SK-MEL-5 (cell line): ENCODE measurements around the gene SSX2IP. TPM values are rescaled to one million over a fixed set of nuclear protein-coding genes. Genes with fewer than 3 reads are reported as not detected.
A peak's percentile ranks its signal among the peaks of the same experiment; 100 is the strongest.
"Not testable (repeated sequence)": the region's sequence is repeated elsewhere in the genome, so short reads cannot be mapped to it uniquely, and the experiment has no call there.

Source experiments
- DNase-seq: peaks from one replicate; pipeline ENCODE4 v3.0.0-alpha.2; 2016; ENCODE audit warnings: low read depth, low spot score
- in situ Hi-C: cut with HindIII; loops from 2 replicates; pipeline ENCODE4 v1.10.0; 2016; ENCODE audit warnings: low sequenced_read_pairs, high pct_unique_total_duplicates, low pct_unique_long_range_greater_than_20kb
- polyA plus RNA-seq, 2 experiments: library from polyadenylated mRNA; depleted of rRNA; stranded (reverse); fragments of >200 nt; gene quantifications; 2 replicates each; pipeline ENCODE4 v1.2.3, GENCODE V29; 2015
- total RNA-seq: library from RNA; depleted of rRNA; stranded (reverse); fragments of >200 nt; shearing (Covaris generic); gene quantifications from 2 replicates; pipeline ENCODE4 v1.2.3, GENCODE V29; 2014; rRNA removed

The SSX2IP gene, protein sequence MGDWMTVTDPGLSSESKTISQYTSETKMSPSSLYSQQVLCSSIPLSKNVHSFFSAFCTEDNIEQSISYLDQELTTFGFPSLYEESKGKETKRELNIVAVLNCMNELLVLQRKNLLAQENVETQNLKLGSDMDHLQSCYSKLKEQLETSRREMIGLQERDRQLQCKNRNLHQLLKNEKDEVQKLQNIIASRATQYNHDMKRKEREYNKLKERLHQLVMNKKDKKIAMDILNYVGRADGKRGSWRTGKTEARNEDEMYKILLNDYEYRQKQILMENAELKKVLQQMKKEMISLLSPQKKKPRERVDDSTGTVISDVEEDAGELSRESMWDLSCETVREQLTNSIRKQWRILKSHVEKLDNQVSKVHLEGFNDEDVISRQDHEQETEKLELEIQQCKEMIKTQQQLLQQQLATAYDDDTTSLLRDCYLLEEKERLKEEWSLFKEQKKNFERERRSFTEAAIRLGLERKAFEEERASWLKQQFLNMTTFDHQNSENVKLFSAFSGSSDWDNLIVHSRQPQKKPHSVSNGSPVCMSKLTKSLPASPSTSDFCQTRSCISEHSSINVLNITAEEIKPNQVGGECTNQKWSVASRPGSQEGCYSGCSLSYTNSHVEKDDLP
- total RNA-seq: 12.8 and 14.0 TPM in 2 replicates
- polyA plus RNA-seq (2015; cell fraction: cytosol; rRNA removed): 7.9 and 12.5 TPM in 2 replicates
- polyA plus RNA-seq (2015; cell fraction: nucleus; rRNA removed): 13.7 and 16.7 TPM in 2 replicates

DNA sequence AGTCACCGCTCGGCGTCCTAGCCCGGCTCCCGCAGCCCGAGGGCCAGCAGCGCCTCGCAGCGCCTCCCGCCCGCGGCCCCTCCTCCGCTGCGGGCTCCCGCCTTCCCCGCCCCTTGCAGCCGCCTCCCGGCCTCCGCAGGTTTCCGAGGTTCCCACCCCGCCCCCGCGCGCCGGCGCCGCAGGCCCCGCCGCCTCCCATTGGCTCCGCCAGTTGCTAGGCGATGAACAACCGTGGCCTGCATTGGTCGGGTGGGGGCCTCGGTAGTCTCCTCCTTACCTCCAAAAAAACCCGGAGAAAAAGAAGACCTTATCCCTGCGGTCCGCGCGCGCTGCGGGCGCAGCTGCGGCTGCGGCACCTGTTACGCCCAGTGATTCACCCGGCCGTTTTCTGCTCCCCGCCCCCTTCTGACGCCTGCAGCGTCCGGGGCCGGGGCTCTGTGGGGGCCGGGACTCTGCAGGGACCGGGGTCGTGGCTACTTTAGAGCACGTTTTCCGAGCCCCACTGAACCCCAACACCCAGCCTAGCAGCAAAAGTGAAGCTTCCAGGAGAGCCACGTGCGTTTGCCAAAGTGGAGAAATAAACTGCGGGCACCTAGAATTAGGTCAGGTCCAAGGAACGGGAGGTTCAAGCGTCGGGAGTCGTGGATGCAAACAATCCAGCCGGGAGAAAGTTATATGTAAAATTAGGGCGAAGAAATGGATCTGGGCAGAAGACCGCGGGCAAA lies at the start of gene SSX2IP:
TSS of gene SSX2IP (minus strand) at position 65 of the 725 bp plus-strand sequence. CDS start 19,242 bp downstream, outside the sequence.
- peak; percentile 94 for DNase-seq
- in situ Hi-C loops: no loop called here

DNA sequence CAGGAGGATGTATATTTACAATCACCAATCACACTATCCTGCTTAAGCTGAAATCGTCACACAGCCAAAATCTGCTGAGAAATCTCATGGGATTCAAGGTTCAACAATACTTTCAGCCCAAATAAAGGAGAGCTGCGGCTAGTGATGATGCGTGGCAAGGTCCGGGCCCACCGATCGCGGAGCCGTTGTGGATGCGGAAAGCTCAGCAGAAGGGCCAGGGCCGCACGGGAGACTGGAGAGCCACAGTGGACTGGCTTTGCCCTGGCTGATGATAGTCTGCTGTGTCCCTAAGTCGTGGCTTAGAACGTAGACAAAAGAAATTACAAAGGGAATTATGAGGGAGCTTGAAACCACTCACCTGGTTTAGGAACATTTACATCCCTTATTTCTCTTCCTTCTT lies 48.0 kb upstream of the SSX2IP start:
- in situ Hi-C loops: no loop called here
- no peak for DNase-seq

DNA sequence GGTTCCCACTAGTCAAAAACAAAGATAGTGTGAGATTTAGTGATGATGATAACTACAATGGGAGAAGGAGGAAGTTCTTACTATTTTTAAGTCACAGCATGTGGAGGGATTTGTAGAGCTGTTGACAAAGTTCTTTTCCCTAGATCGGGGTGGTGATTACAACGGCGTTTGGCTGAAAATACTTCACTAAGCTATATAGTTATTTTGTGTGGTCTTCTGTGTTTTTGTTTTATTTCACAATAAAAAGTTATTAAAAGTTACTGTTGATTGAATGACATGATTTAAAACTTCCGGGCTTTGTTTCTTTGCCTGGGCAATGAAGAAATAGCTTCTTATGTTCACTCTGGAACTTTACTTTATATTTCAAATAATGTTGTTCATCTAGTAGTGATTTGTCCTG lies 47.3 kb upstream of the SSX2IP start:
- no peak for DNase-seq
- in situ Hi-C loops: no loop called here

GRCh38 chr1:84736944-84737343 lies 46.7 kb upstream of the SSX2IP start:
- no peak for DNase-seq
- in situ Hi-C loops: no loop called here

DNA sequence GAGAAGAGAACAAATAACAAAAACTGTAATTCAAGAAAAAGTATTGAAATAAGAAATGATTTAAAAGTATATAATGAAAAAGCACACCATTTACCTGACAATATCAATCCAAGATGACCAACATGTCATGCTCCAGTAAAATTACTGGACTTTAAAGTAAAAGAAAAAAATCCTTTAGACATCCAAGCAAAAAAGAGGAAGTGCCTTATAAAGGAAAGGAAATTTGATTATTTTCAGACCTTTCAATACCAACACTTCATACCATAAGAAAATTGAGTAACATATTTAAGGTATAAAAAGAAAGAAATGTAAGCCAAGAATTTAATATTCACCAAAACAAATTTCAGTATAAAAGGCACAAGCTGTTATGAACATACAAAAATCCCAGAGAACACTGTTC lies 46.2 kb upstream of the SSX2IP start:
- no peak for DNase-seq
- in situ Hi-C loops: no loop called here

- no peak for DNase-seq
- in situ Hi-C loops: no loop called here
Observed at GRCh38 chr1:84735483-84735882, 45.2 kb upstream of the SSX2IP start.

DNA sequence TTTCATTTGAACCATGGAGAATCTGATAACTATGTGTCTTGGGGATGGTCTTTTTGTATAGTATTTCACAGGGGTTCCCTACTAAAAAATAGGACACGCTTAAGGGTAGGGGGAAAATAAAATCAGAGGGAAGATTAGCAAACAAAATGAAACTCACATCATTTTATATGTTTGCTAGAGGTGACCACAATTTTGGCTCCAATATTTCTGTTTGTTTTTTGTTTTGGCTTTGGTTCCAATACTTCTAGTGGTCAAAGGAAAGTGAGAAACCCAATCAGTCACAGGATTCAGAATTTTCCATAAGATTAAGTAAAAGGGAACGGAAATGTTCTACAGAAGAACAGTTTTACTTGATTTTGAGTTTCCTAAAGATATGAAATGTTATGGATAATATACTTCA lies 42.3 kb upstream of the SSX2IP start:
- DNase-seq: no peak
- in situ Hi-C loops: no loop called here

GRCh38 chr1:84731519-84731918 lies 41.3 kb upstream of the SSX2IP start:
- no peak for DNase-seq
- in situ Hi-C loops: no loop called here

GRCh38 chr1:84727711-84728110 lies 37.5 kb upstream of the SSX2IP start:
- in situ Hi-C loops, DNase-seq: not testable (repeated sequence)

GRCh38 chr1:84726593-84727499 lies 36.6 kb upstream of the SSX2IP start:
- in situ Hi-C loops: no loop called here

DNA sequence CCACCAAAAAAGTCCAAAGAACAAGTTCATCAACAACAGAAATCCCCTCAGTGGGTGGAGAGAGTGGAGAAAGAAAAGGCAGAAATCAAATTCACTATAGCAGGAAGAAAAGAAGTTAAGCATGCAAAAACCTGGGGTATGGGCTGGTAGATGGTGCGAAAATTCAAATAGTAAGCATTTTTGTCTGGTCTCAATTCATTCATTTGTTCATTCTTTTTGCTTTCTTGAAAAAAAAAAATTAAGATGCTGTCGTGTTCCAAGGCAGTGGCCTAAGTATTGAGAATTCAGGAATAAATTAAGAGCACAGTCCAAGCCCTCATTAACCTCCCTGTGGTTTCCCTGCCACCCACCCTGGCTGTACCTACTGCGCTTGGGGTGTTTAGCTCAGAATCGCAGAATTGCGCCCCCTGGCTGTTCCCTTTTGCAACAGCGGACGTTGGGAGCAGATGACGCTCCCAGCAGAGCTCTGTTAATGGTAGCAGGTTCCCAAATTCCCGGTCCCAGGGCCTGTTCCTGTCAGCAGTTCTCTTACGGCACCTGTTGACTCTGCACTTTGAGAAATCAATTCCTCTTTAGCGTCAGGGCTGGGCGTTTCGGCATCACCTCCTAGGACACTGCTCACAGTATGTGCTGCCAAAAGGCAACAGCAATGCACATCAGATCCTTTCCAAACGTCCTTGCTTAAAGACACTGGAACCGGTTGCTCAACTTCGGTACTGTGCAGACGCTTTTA lies 34.0 kb upstream of the SSX2IP start:
- peak; percentile 69 for DNase-seq
- in situ Hi-C loops: no loop called here

More at GRCh38 chr1:84726593-84727499, 36.6 kb upstream of the SSX2IP start:
- no peak for DNase-seq

GRCh38 chr1:84722794-84723193 lies 32.5 kb upstream of the SSX2IP start:
- no peak for DNase-seq
- in situ Hi-C loops: no loop called here

GRCh38 chr1:84721872-84722271 lies 31.6 kb upstream of the SSX2IP start:
- in situ Hi-C loops, DNase-seq: not testable (repeated sequence)

DNA sequence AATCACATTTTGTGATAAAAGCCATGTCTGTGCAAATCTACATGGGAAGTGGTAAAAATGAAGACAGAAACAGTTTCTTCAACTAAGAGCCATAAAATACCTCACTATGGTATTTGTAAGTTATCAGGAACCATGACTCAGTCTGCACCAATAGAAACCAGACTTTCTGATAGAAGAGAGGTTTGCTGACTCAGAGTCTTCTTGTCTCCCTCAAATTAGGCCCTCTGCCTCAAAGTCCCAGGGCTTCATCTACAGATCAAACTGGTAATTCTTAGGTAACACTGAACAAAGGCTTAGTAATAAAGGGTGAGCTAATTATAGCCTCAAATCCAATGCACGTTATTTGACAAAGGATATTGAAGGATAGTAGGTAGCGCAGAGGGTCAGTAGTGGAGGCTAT lies 30.9 kb upstream of the SSX2IP start:
- no peak for DNase-seq
- in situ Hi-C loops: no loop called here

DNA sequence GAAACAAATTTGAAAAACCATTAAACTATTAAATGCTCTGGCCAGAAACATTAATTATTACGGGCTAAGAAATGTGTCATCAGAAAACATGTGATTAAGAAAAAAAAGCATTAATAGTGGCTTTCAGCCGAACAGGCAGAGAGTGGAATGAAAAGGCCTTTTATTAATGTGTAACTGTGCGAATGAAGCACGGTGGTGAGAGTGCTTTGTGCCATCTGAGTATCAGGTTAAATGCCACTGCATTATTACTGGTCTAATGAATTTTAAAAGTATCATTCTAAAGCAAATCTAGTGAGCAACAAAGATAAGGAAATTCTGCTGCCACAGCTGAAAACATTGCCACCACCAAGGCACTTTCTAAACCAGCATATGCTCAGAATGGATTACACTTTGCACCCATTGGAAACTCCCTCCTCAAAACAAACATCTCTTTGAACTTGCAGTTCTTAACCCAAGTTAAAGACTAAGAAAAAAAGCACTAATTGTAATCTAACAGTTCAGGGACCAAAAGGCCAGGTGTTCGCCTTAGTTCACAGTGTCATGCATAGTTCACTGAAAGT lies 30.0 kb upstream of the SSX2IP start:
- peak; percentile 71 for DNase-seq
- in situ Hi-C loops: no loop called here

- in situ Hi-C loops: no loop called here
- DNase-seq: no peak
Observed at GRCh38 chr1:84719543-84720217, 29.4 kb upstream of the SSX2IP start.
